ENCODE results near the gene IGSF21. TPM values are rescaled to one million over a fixed set of nuclear protein-coding genes. Genes with fewer than 3 reads are reported as not detected.

IGSF21 gene
- polyA plus RNA-seq, 4 donors, result 0.17 to 0.49 (median 0.39) TPM

- DNase-seq (ENCODE audit: low read depth in 4 of 4, low spot score in 3 of 4), result no peak
Measured at GRCh38 chr1:18316764-18317163, 209.2 kb downstream of the IGSF21 start.

GRCh38 chr1:18319099-18319498, 211.5 kb downstream of the IGSF21 start:
- DNase-seq (ENCODE audit: low read depth in 4 of 4, low spot score in 3 of 4), result no peak

- DNase-seq (ENCODE audit: low read depth in 4 of 4, low spot score in 3 of 4), result no peak
Measured at GRCh38 chr1:18320051-18320450, 212.5 kb downstream of the IGSF21 start.

- DNase-seq (ENCODE audit: low read depth in 4 of 4, low spot score in 3 of 4), result no peak
Measured at GRCh38 chr1:18322368-18323032, 214.9 kb downstream of the IGSF21 start.

- no peak for DNase-seq (ENCODE audit: low read depth in 4 of 4, low spot score in 3 of 4)
Measured at GRCh38 chr1:18323259-18323658, 215.7 kb downstream of the IGSF21 start.

GRCh38 chr1:18324246-18324645, 216.6 kb downstream of the IGSF21 start:
- DNase-seq (ENCODE audit: low read depth in 4 of 4, low spot score in 3 of 4), result no peak

GRCh38 chr1:18325136-18325535, 217.5 kb downstream of the IGSF21 start:
- DNase-seq (ENCODE audit: low read depth in 4 of 4, low spot score in 3 of 4), result no peak

- DNase-seq (ENCODE audit: low read depth in 4 of 4, low spot score in 3 of 4), result no peak
Measured at GRCh38 chr1:18326211-18326897, 218.8 kb downstream of the IGSF21 start.

GRCh38 chr1:18327650-18328049, 220.1 kb downstream of the IGSF21 start:
- no peak for DNase-seq (ENCODE audit: low read depth in 4 of 4, low spot score in 3 of 4)

GRCh38 chr1:18328803-18329202, 221.2 kb downstream of the IGSF21 start:
- no peak for DNase-seq (ENCODE audit: low read depth in 4 of 4, low spot score in 3 of 4)

- no peak for DNase-seq (ENCODE audit: low read depth in 4 of 4, low spot score in 3 of 4)
Measured at GRCh38 chr1:18329469-18330253, 222.1 kb downstream of the IGSF21 start.

GRCh38 chr1:18332576-18332975, 225.0 kb downstream of the IGSF21 start:
- DNase-seq (ENCODE audit: low read depth in 4 of 4, low spot score in 3 of 4), result no peak

- DNase-seq (ENCODE audit: low read depth in 4 of 4, low spot score in 3 of 4), result no peak
Measured at GRCh38 chr1:18333220-18333619, 225.6 kb downstream of the IGSF21 start.

GRCh38 chr1:18336801-18337200, 229.2 kb downstream of the IGSF21 start:
- DNase-seq (ENCODE audit: low read depth in 4 of 4, low spot score in 3 of 4), result no peak

- DNase-seq (ENCODE audit: low read depth in 4 of 4, low spot score in 3 of 4), result no peak
Measured at GRCh38 chr1:18337757-18338156, 230.2 kb downstream of the IGSF21 start.

GRCh38 chr1:18339161-18339560, 231.6 kb downstream of the IGSF21 start:
- no peak for DNase-seq (ENCODE audit: low read depth in 4 of 4, low spot score in 3 of 4)

GRCh38 chr1:18340158-18340764, 232.7 kb downstream of the IGSF21 start:
- no peak for DNase-seq (ENCODE audit: low read depth in 4 of 4, low spot score in 3 of 4)

- DNase-seq (ENCODE audit: low read depth in 4 of 4, low spot score in 3 of 4), result no peak
Measured at GRCh38 chr1:18340787-18341186, 233.2 kb downstream of the IGSF21 start.

GRCh38 chr1:18341291-18342069, 233.9 kb downstream of the IGSF21 start:
- DNase-seq (ENCODE audit: low read depth in 4 of 4, low spot score in 3 of 4), result no peak

- DNase-seq (ENCODE audit: low read depth in 4 of 4, low spot score in 3 of 4), result no peak
Measured at GRCh38 chr1:18342744-18343143, 235.1 kb downstream of the IGSF21 start.
